Ishikawa (cell line): ENCODE data around the gene SDSL.

ENCODE experiments used
- CREB1 ChIP-seq: IDR thresholded peaks from 2 replicates; pipeline ENCODE4 v1.6.1; 2012; ENCODE audit warnings: low read depth
- FOXM1 ChIP-seq: IDR thresholded peaks from 2 replicates; pipeline ENCODE4 v1.6.1; 2012; ENCODE audit warnings: low read depth, borderline replicate concordance
- MAX ChIP-seq: IDR thresholded peaks from 2 replicates; pipeline ENCODE4 v1.6.1; 2012
- RAD21 ChIP-seq: IDR thresholded peaks from 2 replicates; pipeline ENCODE4 v1.6.1; 2012; ENCODE audit warnings: low read depth
- TEAD4 ChIP-seq: IDR thresholded peaks from 2 replicates; pipeline ENCODE4 v1.6.1; 2012
- YY1 ChIP-seq: IDR thresholded peaks from 2 replicates; pipeline ENCODE4 v1.6.1; 2012; ENCODE audit warnings: low read depth
- ZBTB7A ChIP-seq: IDR thresholded peaks from 2 replicates; pipeline ENCODE4 v1.6.1; 2012; ENCODE audit warnings: low read depth

GRCh38 chr12:113473400-113473799, 51.2 kb downstream of the SDSL start:
- TF ChIP-seq YY1 (no peak), CREB1 (no peak), FOXM1 (no peak), TEAD4 (no peak), ZBTB7A (no peak), MAX (no peak), RAD21 (no peak)
